NCI-H1436 (cell line): ENCODE measurements around the gene ZNF555.

Source experiments
- DNase-seq: peaks from one replicate; lab custom pipeline; 2025; lab: John Stamatoyannopoulos, UW

ZNF555 gene

GRCh38 chr19:2827022-2827421 lies 14.3 kb upstream of the ZNF555 start:
- DNase-seq, result no peak

- no peak for DNase-seq
Measured at GRCh38 chr19:2827840-2828489, 13.3 kb upstream of the ZNF555 start.

GRCh38 chr19:2834294-2834871 lies 6.9 kb upstream of the ZNF555 start:
- DNase-seq, result no peak

GRCh38 chr19:2837430-2837829 lies 3.8 kb upstream of the ZNF555 start:
- no peak for DNase-seq

- DNase-seq, result no peak
Measured at GRCh38 chr19:2841855-2842574, 740 bp downstream of the ZNF555 start.

GRCh38 chr19:2845107-2845506 lies 3.8 kb downstream of the ZNF555 start:
- DNase-seq, result no peak

GRCh38 chr19:2846180-2846894 lies 5.1 kb downstream of the ZNF555 start:
- DNase-seq, result no peak

GRCh38 chr19:2847507-2847906 lies 6.2 kb downstream of the ZNF555 start:
- DNase-seq, result no peak

GRCh38 chr19:2848616-2849015 lies 7.3 kb downstream of the ZNF555 start:
- DNase-seq, result no peak

- DNase-seq, result no peak
Measured at GRCh38 chr19:2850256-2850925, 9.1 kb downstream of the ZNF555 start.

- DNase-seq, result no peak
Measured at GRCh38 chr19:2852598-2852997, 11.3 kb downstream of the ZNF555 start.

- DNase-seq, result no peak
Measured at GRCh38 chr19:2853015-2853606, 11.8 kb downstream of the ZNF555 start.

GRCh38 chr19:2854849-2855248 lies 13.6 kb downstream of the ZNF555 start:
- no peak for DNase-seq

- no peak for DNase-seq
Measured at GRCh38 chr19:2856457-2857050, 15.3 kb downstream of the ZNF555 start.

- no peak for DNase-seq
Measured at GRCh38 chr19:2858864-2859263, 17.6 kb downstream of the ZNF555 start.

- DNase-seq, result no peak
Measured at GRCh38 chr19:2863816-2864215, 22.5 kb downstream of the ZNF555 start.

GRCh38 chr19:2865334-2866100 lies 24.2 kb downstream of the ZNF555 start:
- DNase-seq, result no peak

- no peak for DNase-seq
Measured at GRCh38 chr19:2866495-2867024, 25.3 kb downstream of the ZNF555 start.

- peak; percentile 31 for DNase-seq
Measured at GRCh38 chr19:2867025-2867991, 26.0 kb downstream of the ZNF555 start, which contains the start of gene ZNF556. TSS of gene ZNF556 (plus strand) at chr19:2867335. CDS start at chr19:2867422, 87 bp downstream.
